ENCODE data around the gene ZNF853. TPM values are rescaled to one million over a fixed set of nuclear protein-coding genes. Genes with fewer than 3 reads are reported as not detected.

ZNF853 gene
- total and polyA plus RNA-seq, 2 of the 8 experiments (the other 6 are each of a cell fraction or from before 2014, with no cell fraction given) = 4.3 to 5.7 TPM

GRCh38 chr7:6579446-6579845 lies 36.0 kb upstream of the ZNF853 start:
- Histone ChIP-seq H2BK120ac (replicated peaks; ENCODE audit: low read depth, low read length) (no peak overlapping the region), H3K27ac (ENCODE audit: low read depth, low read length) (no peak overlapping the region), H3K27me3 (replicated peaks in 1 of 4; ENCODE audit: control insufficient read depth in 3 of 4, extremely low read depth in 1 of 4, insufficient read depth in 3 of 4, low read length in 3 of 4) (no peaks in the 10 kb centered on the region), H4K20me1 (replicated peaks in 1 of 2; ENCODE audit: control insufficient read depth in 1 of 2, insufficient read depth in 2 of 2, low read length in 2 of 2) (no peaks in the 10 kb centered on the region), H3K9ac (replicated peaks in 1 of 4; ENCODE audit: extremely low read depth in 1 of 4, low read depth in 3 of 4, low read length in 3 of 4) (no peak overlapping the region), H3K79me1 (ENCODE audit: low read depth, low read length) (no peaks in the 10 kb centered on the region), H3K18ac (ENCODE audit: extremely low read depth, low read length) (no peak overlapping the region), H4K5ac (ENCODE audit: insufficient read length, low read depth, low read length) (no peak overlapping the region), H3K36me3 (ENCODE audit: control insufficient read depth in 2 of 4, insufficient read depth in 4 of 4, low read length in 3 of 4) (peaks cover 12 to 42% (median 28%) of the 10 kb centered on the region in 4 experiments; a peak in 7 of 8 replicates), H4K8ac (ENCODE audit: extremely low read depth, insufficient read depth, low read length) (no peak overlapping the region), H2AFZ (ENCODE audit: low read length) (no peak overlapping the region), H2BK15ac (ENCODE audit: low read length) (no peak overlapping the region), H2BK12ac (ENCODE audit: low read depth, low read length) (no peak overlapping the region), H3K4me3 (ENCODE audit: extremely low read depth in 1 of 4, insufficient read depth in 2 of 4, low read depth in 3 of 4, low read length in 4 of 4) (no peak overlapping the region), H2BK5ac (ENCODE audit: low read depth, low read length) (no peak overlapping the region), H3K23me2 (ENCODE audit: low read depth, low read length) (no peaks in the 10 kb centered on the region; the same call in 1 of the 2 replicates), H3K56ac (replicated peaks; ENCODE audit: insufficient read length, low read depth, low read length) (no peak overlapping the region), H2BK20ac (ENCODE audit: low read length) (no peak overlapping the region), H3K23ac (ENCODE audit: insufficient read length) (no peak overlapping the region), H3K79me2 (ENCODE audit: control insufficient read depth in 1 of 2, insufficient read depth in 2 of 2, low read length in 2 of 2) (no peaks in the 10 kb centered on the region), H4K91ac (replicated peaks; ENCODE audit: insufficient read length, low read length) (no peak overlapping the region), H3K4me1 (replicated peaks in 1 of 4; ENCODE audit: control insufficient read depth in 3 of 4, insufficient read depth in 4 of 4, low read length in 3 of 4) (no peaks in the 10 kb centered on the region), H3K14ac (ENCODE audit: insufficient read length) (no peak overlapping the region), H2AK5ac (ENCODE audit: low read depth, low read length) (no peak overlapping the region), H3K9me3 (ENCODE audit: insufficient read depth in 2 of 2, low read depth in 1 of 2, low read length in 1 of 2) (no peaks in the 10 kb centered on the region), H3K4ac (replicated peaks; ENCODE audit: insufficient read length, low read depth, low read length) (no peak overlapping the region), H3K4me2 (ENCODE audit: insufficient read depth in 1 of 2, low read depth in 2 of 2, low read length in 2 of 2) (no peak overlapping the region)
- no peak for DNase-seq (ENCODE audit: low read depth in 1 of 2, low spot score in 2 of 2)
- WGBS, 2 experiments (ENCODE audit: extremely low coverage in 1 of 2, insufficient coverage in 1 of 2, insufficient read length in 1 of 2, insufficient replicate concordance in 2 of 2, low coverage in 1 of 2, low lambda C conversion rate in 2 of 2, missing lambda C conversion rate in 1 of 2) = 91% methylated on average over 4 of the region's 4 CpGs; no CpG with 5 or more reads in 1 of the 2 experiments
- TF ChIP-seq, protein P1, sequence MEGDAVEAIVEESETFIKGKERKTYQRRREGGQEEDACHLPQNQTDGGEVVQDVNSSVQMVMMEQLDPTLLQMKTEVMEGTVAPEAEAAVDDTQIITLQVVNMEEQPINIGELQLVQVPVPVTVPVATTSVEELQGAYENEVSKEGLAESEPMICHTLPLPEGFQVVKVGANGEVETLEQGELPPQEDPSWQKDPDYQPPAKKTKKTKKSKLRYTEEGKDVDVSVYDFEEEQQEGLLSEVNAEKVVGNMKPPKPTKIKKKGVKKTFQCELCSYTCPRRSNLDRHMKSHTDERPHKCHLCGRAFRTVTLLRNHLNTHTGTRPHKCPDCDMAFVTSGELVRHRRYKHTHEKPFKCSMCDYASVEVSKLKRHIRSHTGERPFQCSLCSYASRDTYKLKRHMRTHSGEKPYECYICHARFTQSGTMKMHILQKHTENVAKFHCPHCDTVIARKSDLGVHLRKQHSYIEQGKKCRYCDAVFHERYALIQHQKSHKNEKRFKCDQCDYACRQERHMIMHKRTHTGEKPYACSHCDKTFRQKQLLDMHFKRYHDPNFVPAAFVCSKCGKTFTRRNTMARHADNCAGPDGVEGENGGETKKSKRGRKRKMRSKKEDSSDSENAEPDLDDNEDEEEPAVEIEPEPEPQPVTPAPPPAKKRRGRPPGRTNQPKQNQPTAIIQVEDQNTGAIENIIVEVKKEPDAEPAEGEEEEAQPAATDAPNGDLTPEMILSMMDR (IDR thresholded peaks at IDR 0.05; ENCODE audit: control extremely low read depth in 1 of 3, insufficient read depth in 1 of 3, low read depth in 1 of 3, low read length in 3 of 3) = peak; percentile 12 to 41 (median 23); a peak in 3 of 4 replicates
- TF ChIP-seq KDM1A (IDR thresholded peaks at IDR 0.05; ENCODE audit: borderline replicate concordance, low read length) = no peak
- FAIRE-seq = no peak
- ChIA-PET CTCF (ENCODE audit: partially characterized antibody) (interaction anchor here (0.9 to 2.7 kb wide), 7 partner anchors 12 to 278 kb away, joined by 3 to 9 read pairs (median 3); no protein-coding TSS in a partner anchor), POLR2A (ENCODE audit: partially characterized antibody) (no interaction called here)
